GM12875 (cell line): ENCODE data around the gene EIF4ENIF1.

ENCODE experiments used
- H3K4me3 ChIP-seq: one replicate; pipeline ENCODE4 v1.5.1; 2011; ENCODE audit warnings: low read depth, low read length, control low read depth
- TF ChIP-seq, protein P1 (sequence below): IDR thresholded peaks from 2 replicates; pipeline ENCODE4 v1.5.1; 2011; ENCODE audit warnings: low read depth, mild to moderate bottlenecking, control low read depth, inconsistent platforms, low read length, moderate library complexity, borderline replicate concordance; ENCODE audit not compliant: insufficient read depth

Gene EIF4ENIF1, protein sequence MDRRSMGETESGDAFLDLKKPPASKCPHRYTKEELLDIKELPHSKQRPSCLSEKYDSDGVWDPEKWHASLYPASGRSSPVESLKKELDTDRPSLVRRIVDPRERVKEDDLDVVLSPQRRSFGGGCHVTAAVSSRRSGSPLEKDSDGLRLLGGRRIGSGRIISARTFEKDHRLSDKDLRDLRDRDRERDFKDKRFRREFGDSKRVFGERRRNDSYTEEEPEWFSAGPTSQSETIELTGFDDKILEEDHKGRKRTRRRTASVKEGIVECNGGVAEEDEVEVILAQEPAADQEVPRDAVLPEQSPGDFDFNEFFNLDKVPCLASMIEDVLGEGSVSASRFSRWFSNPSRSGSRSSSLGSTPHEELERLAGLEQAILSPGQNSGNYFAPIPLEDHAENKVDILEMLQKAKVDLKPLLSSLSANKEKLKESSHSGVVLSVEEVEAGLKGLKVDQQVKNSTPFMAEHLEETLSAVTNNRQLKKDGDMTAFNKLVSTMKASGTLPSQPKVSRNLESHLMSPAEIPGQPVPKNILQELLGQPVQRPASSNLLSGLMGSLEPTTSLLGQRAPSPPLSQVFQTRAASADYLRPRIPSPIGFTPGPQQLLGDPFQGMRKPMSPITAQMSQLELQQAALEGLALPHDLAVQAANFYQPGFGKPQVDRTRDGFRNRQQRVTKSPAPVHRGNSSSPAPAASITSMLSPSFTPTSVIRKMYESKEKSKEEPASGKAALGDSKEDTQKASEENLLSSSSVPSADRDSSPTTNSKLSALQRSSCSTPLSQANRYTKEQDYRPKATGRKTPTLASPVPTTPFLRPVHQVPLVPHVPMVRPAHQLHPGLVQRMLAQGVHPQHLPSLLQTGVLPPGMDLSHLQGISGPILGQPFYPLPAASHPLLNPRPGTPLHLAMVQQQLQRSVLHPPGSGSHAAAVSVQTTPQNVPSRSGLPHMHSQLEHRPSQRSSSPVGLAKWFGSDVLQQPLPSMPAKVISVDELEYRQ

GRCh38 chr22:31489632-31490495 lies at the start of gene EIF4ENIF1:
Gene EIF4ENIF1, minus strand, starts transcription at chr22:31489842. Its CDS starts 1,124 bp downstream, at chr22:31488718.
- TF ChIP-seq, protein P1, sequence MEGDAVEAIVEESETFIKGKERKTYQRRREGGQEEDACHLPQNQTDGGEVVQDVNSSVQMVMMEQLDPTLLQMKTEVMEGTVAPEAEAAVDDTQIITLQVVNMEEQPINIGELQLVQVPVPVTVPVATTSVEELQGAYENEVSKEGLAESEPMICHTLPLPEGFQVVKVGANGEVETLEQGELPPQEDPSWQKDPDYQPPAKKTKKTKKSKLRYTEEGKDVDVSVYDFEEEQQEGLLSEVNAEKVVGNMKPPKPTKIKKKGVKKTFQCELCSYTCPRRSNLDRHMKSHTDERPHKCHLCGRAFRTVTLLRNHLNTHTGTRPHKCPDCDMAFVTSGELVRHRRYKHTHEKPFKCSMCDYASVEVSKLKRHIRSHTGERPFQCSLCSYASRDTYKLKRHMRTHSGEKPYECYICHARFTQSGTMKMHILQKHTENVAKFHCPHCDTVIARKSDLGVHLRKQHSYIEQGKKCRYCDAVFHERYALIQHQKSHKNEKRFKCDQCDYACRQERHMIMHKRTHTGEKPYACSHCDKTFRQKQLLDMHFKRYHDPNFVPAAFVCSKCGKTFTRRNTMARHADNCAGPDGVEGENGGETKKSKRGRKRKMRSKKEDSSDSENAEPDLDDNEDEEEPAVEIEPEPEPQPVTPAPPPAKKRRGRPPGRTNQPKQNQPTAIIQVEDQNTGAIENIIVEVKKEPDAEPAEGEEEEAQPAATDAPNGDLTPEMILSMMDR = no peak
- H3K4me3 ChIP-seq = peak within 1 kb of the TSS; percentile 80

GRCh38 chr22:31538815-31539214 lies 49.2 kb upstream of the EIF4ENIF1 start:
- no peak overlapping the region for H3K4me3 ChIP-seq

DNA sequence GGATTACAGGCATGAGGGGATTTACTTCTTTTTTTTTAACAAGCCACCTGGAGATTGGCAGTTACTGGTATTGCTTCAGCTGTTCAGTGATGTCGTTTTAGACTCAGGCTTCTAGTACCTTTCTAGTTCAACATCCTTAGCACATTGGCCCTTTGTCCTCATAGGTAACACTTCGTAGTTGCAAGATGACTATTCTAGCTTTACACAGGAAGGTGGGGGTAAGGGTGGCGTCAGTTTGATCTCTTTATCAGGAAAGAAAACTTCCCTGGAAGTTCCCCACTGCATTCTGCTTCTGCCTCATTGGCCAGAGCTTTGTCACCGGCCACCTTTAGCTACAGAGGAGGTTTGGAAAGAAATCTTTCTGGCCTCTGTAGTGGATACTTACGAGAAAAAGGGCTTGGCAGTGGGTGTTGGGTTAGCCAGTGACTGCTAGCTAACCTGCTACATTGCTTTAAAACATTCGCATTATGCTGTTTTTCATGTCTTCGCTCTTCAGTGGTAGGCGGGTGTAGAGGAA lies 47.4 kb upstream of the EIF4ENIF1 start:
- no peak overlapping the region for H3K4me3 ChIP-seq
- TF ChIP-seq, protein P1 = no peak

More at GRCh38 chr22:31538815-31539214, 49.2 kb upstream of the EIF4ENIF1 start:
- TF ChIP-seq, protein P1 = no peak

DNA sequence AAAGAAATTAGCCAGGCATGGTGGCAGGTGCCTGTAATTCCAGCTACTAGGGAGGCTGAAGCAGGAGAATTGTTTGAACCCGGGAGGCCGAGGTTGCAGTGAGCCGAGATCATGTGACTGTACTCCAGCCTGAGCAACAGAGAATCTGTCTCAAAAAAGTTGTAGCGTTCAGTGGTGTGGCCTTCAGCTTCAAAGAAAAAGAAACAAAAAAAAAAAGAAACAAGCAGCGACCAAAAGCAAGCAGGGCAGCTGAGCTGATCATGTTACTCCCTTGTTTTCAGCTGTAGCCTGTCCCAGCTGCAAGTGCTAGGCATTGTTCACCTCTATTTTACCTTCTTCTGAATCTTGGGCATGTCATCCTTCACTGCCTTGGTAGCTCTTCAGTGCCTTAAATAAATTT lies 43.7 kb upstream of the EIF4ENIF1 start:
- H3K4me3 ChIP-seq = no peak overlapping the region
- TF ChIP-seq, protein P1 = no peak

DNA sequence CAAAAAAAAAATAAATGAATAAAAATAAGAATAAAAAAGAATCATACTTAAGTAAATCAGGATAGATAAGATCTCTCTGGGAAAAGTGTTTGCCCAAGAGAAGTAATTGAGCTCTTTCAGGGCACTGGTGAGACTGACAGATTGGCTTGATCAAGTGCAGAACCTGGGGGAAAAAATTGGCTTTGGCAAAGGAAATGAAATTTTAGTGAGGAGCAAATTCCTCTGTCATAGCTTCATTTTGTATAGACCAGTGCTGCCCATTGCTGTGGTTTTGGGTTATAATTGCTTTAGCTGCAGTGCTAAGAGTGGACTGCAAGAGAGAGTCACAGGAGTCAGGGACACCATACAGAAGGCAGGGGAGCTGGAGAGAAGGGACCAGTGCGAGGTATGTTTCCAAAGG lies 42.4 kb upstream of the EIF4ENIF1 start:
- no peak overlapping the region for H3K4me3 ChIP-seq
- TF ChIP-seq, protein P1 = no peak

DNA sequence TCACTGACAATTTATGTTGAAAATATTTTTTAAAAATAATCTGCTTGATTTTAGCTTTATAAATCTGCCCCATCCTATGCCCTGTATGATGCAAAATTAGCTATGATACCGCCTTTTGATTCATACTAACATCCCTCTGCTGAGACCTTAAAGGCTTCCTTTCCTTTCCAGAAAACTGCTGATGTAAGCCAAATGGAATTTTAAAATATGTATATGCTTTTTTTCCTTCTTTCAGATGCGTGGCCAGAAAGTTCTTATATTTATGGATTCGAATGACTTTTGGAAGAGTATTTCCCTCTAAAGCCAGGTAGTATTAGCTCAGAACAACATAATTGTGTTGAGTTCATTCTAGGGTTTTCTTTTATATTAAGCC lies 41.2 kb upstream of the EIF4ENIF1 start:
- TF ChIP-seq, protein P1 = no peak

More for the DNA sequence above, 41.2 kb upstream of the EIF4ENIF1 start:
- H3K4me3 ChIP-seq = no peak overlapping the region
